ENCODE results near the gene SLC17A9. TPM values are rescaled to one million over a fixed set of nuclear protein-coding genes. Genes with fewer than 3 reads are reported as not detected.
A peak's percentile ranks its signal among the peaks of the same experiment; 100 is the strongest.

The SLC17A9 gene
- total and polyA plus RNA-seq, 4 donors: 2.4 to 17.3 (median 9.6) TPM

DNA sequence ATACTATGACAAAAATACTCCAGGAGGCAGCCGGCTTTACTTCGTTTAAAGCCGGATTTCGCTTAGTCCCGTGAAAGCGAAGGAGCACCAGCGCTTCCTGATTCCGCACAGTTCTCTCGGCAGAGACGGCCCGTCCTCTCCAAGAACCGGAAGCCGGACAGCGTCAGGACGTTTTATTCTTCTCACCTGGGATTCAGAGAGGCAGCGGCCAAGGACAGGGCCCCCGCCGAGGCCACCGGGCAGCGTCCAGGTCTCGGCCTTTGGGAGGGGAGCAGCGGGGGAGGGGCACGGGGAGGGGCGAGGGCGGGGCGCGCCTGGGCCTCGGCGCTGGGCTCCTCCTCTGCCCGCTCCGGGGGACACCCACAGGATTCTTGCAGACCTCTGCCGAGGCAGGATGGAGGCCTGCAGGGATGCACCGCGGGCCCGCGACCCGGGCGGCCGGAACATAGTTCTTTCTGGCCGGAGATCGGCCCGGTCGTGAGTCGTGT is 23.4 kb upstream of the SLC17A9 start:
- Histone ChIP-seq H3K27me3 (ENCODE audit: control insufficient read depth in 3 of 3, insufficient read depth in 3 of 3, low read length in 2 of 3) (no peaks in the 10 kb centered on the region), H3K4me1 (ENCODE audit: control insufficient read depth in 5 of 5, insufficient read depth in 5 of 5, low read length in 5 of 5) (peaks cover 18 to 45% (median 19%) of the 10 kb centered on the region in 5 donors), H3K27ac (ENCODE audit: low read depth in 1 of 2, low read length in 1 of 2) (peak overlapping the region; percentile 76 to 91), H3K4me3 (peak overlapping the region; percentile 54), H3K9me3 (ENCODE audit: control insufficient read depth in 4 of 4, insufficient read depth in 3 of 4, low read length in 3 of 4) (no peaks in the 10 kb centered on the region), H3K36me3 (ENCODE audit: control insufficient read depth in 4 of 4, insufficient read depth in 4 of 4, low read length in 4 of 4) (peaks cover 0 to 3% (median under 1%) of the 10 kb centered on the region in 4 donors), H3K9ac (ENCODE audit: insufficient read depth in 1 of 2, low read length in 2 of 2) (no peak overlapping the region)
- TF ChIP-seq, protein P1, sequence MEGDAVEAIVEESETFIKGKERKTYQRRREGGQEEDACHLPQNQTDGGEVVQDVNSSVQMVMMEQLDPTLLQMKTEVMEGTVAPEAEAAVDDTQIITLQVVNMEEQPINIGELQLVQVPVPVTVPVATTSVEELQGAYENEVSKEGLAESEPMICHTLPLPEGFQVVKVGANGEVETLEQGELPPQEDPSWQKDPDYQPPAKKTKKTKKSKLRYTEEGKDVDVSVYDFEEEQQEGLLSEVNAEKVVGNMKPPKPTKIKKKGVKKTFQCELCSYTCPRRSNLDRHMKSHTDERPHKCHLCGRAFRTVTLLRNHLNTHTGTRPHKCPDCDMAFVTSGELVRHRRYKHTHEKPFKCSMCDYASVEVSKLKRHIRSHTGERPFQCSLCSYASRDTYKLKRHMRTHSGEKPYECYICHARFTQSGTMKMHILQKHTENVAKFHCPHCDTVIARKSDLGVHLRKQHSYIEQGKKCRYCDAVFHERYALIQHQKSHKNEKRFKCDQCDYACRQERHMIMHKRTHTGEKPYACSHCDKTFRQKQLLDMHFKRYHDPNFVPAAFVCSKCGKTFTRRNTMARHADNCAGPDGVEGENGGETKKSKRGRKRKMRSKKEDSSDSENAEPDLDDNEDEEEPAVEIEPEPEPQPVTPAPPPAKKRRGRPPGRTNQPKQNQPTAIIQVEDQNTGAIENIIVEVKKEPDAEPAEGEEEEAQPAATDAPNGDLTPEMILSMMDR (IDR thresholded peaks at IDR 0.05; ENCODE audit: control extremely low read depth, extremely low read depth): no peak
- DNase-seq: peak; percentile 56 to 61 (median 57)
- peak; percentile 43 for ATAC-seq (ENCODE audit: insufficient read depth, low FRiP score)
- 0 to 1% methylated on average over 39 to 44 of the region's 44 CpGs for WGBS, 2 donors

DNA sequence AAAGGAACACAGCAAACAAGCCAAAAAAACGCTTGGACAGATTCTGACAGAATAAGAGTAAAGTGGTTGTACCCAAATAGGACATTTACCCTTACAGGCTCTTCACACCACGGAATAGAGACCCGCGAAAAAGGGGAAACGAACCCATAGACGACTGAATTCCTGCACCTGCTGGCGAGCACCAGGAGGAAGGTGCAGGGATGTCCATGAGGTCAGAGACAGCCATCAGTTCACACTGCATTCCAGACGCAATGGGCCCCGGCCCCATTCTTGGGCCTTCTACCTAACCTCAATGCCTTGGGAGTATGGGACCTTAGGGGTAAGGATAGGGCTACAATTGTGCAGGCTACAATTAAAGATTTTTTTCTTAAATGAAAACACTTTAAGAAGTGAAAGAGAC is 21.0 kb upstream of the SLC17A9 start:
- Histone ChIP-seq H3K27ac (ENCODE audit: low read depth in 1 of 2, low read length in 1 of 2) (no peak overlapping the region), H3K36me3 (ENCODE audit: control insufficient read depth in 4 of 4, insufficient read depth in 4 of 4, low read length in 4 of 4) (peaks cover 0 to 11% (median 5%) of the 10 kb centered on the region in 4 donors), H3K4me3 (no peak overlapping the region), H3K4me1 (ENCODE audit: control insufficient read depth in 5 of 5, insufficient read depth in 5 of 5, low read length in 5 of 5) (peaks cover 7 to 41% (median 19%) of the 10 kb centered on the region in 5 donors), H3K9me3 (ENCODE audit: control insufficient read depth in 4 of 4, insufficient read depth in 3 of 4, low read length in 3 of 4) (no peaks in the 10 kb centered on the region), H3K27me3 (ENCODE audit: control insufficient read depth in 3 of 3, insufficient read depth in 3 of 3, low read length in 2 of 3) (no peaks in the 10 kb centered on the region), H3K9ac (ENCODE audit: insufficient read depth in 1 of 2, low read length in 2 of 2) (no peak overlapping the region)
- TF ChIP-seq, protein P1 (IDR thresholded peaks at IDR 0.05; ENCODE audit: control extremely low read depth, extremely low read depth): no peak
- DNase-seq (no peak), ATAC-seq (ENCODE audit: insufficient read depth, low FRiP score) (no peak)
- 64 to 79% methylated on average over 9 of the region's 9 CpGs for WGBS, 2 donors

DNA sequence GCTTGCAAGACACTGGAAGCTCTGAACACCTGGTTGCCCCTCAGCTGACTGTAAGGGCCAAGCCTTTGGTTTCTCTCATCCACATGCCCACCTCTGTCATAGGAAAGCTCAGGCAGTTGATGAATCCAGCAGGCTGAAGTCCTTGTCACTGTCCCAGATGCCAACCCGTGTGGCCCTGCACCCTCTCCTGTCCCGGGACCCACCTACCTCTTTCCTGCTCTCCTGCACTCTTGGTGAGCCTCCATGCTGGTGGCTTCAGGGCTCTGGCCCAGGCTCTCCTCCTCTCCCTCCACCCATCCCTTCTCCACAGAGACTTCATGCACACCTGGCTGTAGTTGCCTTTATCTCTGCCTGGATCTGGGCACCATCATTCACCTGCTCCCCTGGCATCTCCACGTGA is 18.5 kb upstream of the SLC17A9 start:
- 51 to 75% methylated on average over 3 of the region's 3 CpGs for WGBS, 2 donors
- Histone ChIP-seq H3K4me1 (ENCODE audit: control insufficient read depth in 5 of 5, insufficient read depth in 5 of 5, low read length in 5 of 5) (peaks cover under 1 to 27% (median 12%) of the 10 kb centered on the region in 5 donors), H3K27ac (ENCODE audit: low read depth in 1 of 2, low read length in 1 of 2) (peak overlapping the region in 1 of 2 donors; percentile 42), H3K4me3 (no peak overlapping the region), H3K9me3 (ENCODE audit: control insufficient read depth in 4 of 4, insufficient read depth in 3 of 4, low read length in 3 of 4) (no peaks in the 10 kb centered on the region), H3K36me3 (ENCODE audit: control insufficient read depth in 4 of 4, insufficient read depth in 4 of 4, low read length in 4 of 4) (peaks cover 0 to 11% (median 5%) of the 10 kb centered on the region in 4 donors), H3K9ac (ENCODE audit: insufficient read depth in 1 of 2, low read length in 2 of 2) (no peak overlapping the region), H3K27me3 (ENCODE audit: control insufficient read depth in 3 of 3, insufficient read depth in 3 of 3, low read length in 2 of 3) (no peaks in the 10 kb centered on the region)
- DNase-seq (no peak), ATAC-seq (ENCODE audit: insufficient read depth, low FRiP score) (no peak)
- TF ChIP-seq, protein P1 (IDR thresholded peaks at IDR 0.05; ENCODE audit: control extremely low read depth, extremely low read depth): no peak
